IMR-90 (cell line): ENCODE results near the gene ISG20L2. TPM values are rescaled to one million over a fixed set of nuclear protein-coding genes. Genes with fewer than 3 reads are reported as not detected.

Experiments
- ATAC-seq: fragments of 200-7000 bp; cut with Tn5 transposase; 2 replicates; pipeline ENCODE4 v1.9.1; 2020; ENCODE audit warnings: low read depth, mild to moderate bottlenecking, moderate library complexity
- BruUV-seq: library from RNA; stranded (reverse); fragments of 400-500 nt; replicated peaks from 2 replicates; lab custom pipeline; 2021; lab: Mats Ljungman, UMichigan
- CTCF ChIA-PET: fragments of 300-600 bp; formaldehyde crosslinking; extraction: SDS; loops from one replicate; lab custom pipeline; 2021; ENCODE audit warnings: antibody characterized with exemption; lab: Yijun Ruan, JAX
- POLR2A ChIA-PET: fragments of 300-600 bp; sonication (Branson Sonifier 250); formaldehyde crosslinking; loops from one replicate; lab custom pipeline; 2022; ENCODE audit warnings: antibody characterized with exemption; ENCODE audit not compliant: unreplicated experiment; lab: Charles Lee
- DNase-seq: peaks from one replicate; pipeline ENCODE4 v3.0.0; 2013
- H2AFZ ChIP-seq: replicated peaks from 2 replicates; pipeline ENCODE3; 2013; ENCODE audit warnings: low read length, mild to moderate bottlenecking; ENCODE audit not compliant: poor library complexity
- H2AK5ac ChIP-seq: 2 replicates; pipeline ENCODE4 v1.6.1; 2013; ENCODE audit warnings: low read depth, low read length, inconsistent platforms
- H2AK9ac ChIP-seq: replicated peaks from 2 replicates; pipeline ENCODE3; 2013; ENCODE audit warnings: mild to moderate bottlenecking, low read depth, low read length, moderate library complexity; ENCODE audit not compliant: poor library complexity
- H2BK120ac ChIP-seq: 2 replicates; pipeline ENCODE4 v1.6.1; 2013; ENCODE audit warnings: low read depth, low read length, inconsistent platforms
- H2BK15ac ChIP-seq: 3 replicates; pipeline ENCODE4 v1.6.1; 2013; ENCODE audit warnings: low read depth, low read length, inconsistent platforms
- H2BK20ac ChIP-seq: 2 replicates; pipeline ENCODE4 v1.6.1; 2013; ENCODE audit warnings: low read depth, mild to moderate bottlenecking, inconsistent platforms, low read length, moderate library complexity
- H2BK5ac ChIP-seq: 2 replicates; pipeline ENCODE4 v1.6.1; 2013; ENCODE audit warnings: mild to moderate bottlenecking, low read depth, low read length, inconsistent platforms; ENCODE audit not compliant: poor library complexity, severe bottlenecking
- H3K14ac ChIP-seq: replicated peaks from 2 replicates; pipeline ENCODE4 v1.6.1; 2013; ENCODE audit warnings: low read depth, low read length, inconsistent platforms
- H3K18ac ChIP-seq: 2 replicates; pipeline ENCODE4 v1.6.1; 2013; ENCODE audit warnings: low read depth, low read length, control low read depth
- H3K23ac ChIP-seq: 2 replicates; pipeline ENCODE4 v1.6.1; 2013; ENCODE audit warnings: low read depth, low read length, inconsistent platforms
- H3K27ac ChIP-seq: 2 replicates; pipeline ENCODE4 v1.5.1; 2013; ENCODE audit warnings: mild to moderate bottlenecking, control low read depth, low read length; ENCODE audit not compliant: insufficient read depth
- H3K27me3 ChIP-seq: 2 replicates; pipeline ENCODE4 v1.6.1; 2013; ENCODE audit warnings: low read length; ENCODE audit not compliant: control insufficient read depth, insufficient read depth
- H3K36me3 ChIP-seq: 2 replicates; pipeline ENCODE4 v1.6.1; 2013; ENCODE audit warnings: low read length, mixed read lengths; ENCODE audit not compliant: control insufficient read depth, insufficient read depth
- H3K4ac ChIP-seq: 2 replicates; pipeline ENCODE4 v1.6.1; 2013; ENCODE audit warnings: low read depth, low read length, inconsistent platforms
- H3K4me1 ChIP-seq: 2 replicates; pipeline ENCODE4 v1.6.1; 2013; ENCODE audit warnings: low read length, mixed read lengths; ENCODE audit not compliant: control insufficient read depth, insufficient read depth
- H3K4me2 ChIP-seq: 2 replicates; pipeline ENCODE4 v1.6.1; 2013; ENCODE audit warnings: low read depth, mild to moderate bottlenecking, control low read depth, low read length, moderate library complexity
- H3K4me3 ChIP-seq: 2 replicates; pipeline ENCODE4 v1.5.1; 2013; ENCODE audit warnings: low read depth, mild to moderate bottlenecking, control low read depth, low read length, moderate library complexity; ENCODE audit not compliant: insufficient read depth
- H3K56ac ChIP-seq: 2 replicates; pipeline ENCODE4 v1.6.1; 2013; ENCODE audit warnings: low read length, inconsistent platforms; ENCODE audit not compliant: insufficient read depth; ENCODE audit errors: extremely low read depth
- H3K79me1 ChIP-seq, 2 experiments: 2 replicates each; pipeline ENCODE4 v1.6.1; 2013; ENCODE audit warnings: low read length in 2 of 2, inconsistent platforms in 1 of 2, low read depth in 1 of 2
- H3K9ac ChIP-seq: 2 replicates; pipeline ENCODE4 v1.6.1; 2013; ENCODE audit warnings: low read depth, low read length, control low read depth
- H3K9me1 ChIP-seq: 2 replicates; pipeline ENCODE4 v1.6.1; 2013; ENCODE audit warnings: low read length, inconsistent platforms; ENCODE audit not compliant: insufficient read depth
- H3K9me3 ChIP-seq: 2 replicates; pipeline ENCODE4 v1.6.1; 2013; ENCODE audit warnings: low read length; ENCODE audit not compliant: control insufficient read depth, insufficient read depth
- H4K20me1 ChIP-seq: 2 replicates; pipeline ENCODE4 v1.6.1; 2013; ENCODE audit warnings: low read length, inconsistent platforms; ENCODE audit not compliant: insufficient read depth
- H4K5ac ChIP-seq: 2 replicates; pipeline ENCODE4 v1.6.1; 2013; ENCODE audit warnings: mild to moderate bottlenecking, low read depth, low read length, control low read depth
- H4K8ac ChIP-seq, 2 experiments: 2 replicates each; pipeline ENCODE4 v1.6.1; 2013; ENCODE audit warnings: low read depth in 2 of 2, low read length in 2 of 2, control low read depth in 1 of 2, inconsistent platforms in 1 of 2
- H4K91ac ChIP-seq: 2 replicates; pipeline ENCODE4 v1.6.1; 2013; ENCODE audit warnings: low read depth, low read length, inconsistent platforms; ENCODE audit not compliant: insufficient read depth
- BHLHE40 ChIP-seq: fragments of 150-350 bp; IDR thresholded peaks from 2 replicates; pipeline ENCODE4 v1.6.1; 2016; ENCODE audit warnings: mild to moderate bottlenecking, low read depth, low read length
- CEBPB ChIP-seq: IDR thresholded peaks from 2 replicates; pipeline ENCODE4 v1.6.1; 2012; ENCODE audit warnings: low read depth, low read length, improper control_type of control experiment
- CHD1 ChIP-seq: IDR thresholded peaks from 2 replicates; pipeline ENCODE4 v1.6.1; 2012; ENCODE audit warnings: low read depth, low read length, improper control_type of control experiment
- ELK1 ChIP-seq: fragments of 150-350 bp; IDR thresholded peaks from 2 replicates; pipeline ENCODE4 v1.6.1; 2016; ENCODE audit warnings: low read depth, mild to moderate bottlenecking, low read length, moderate library complexity, borderline replicate concordance
- FOS ChIP-seq: fragments of 150-350 bp; IDR thresholded peaks from 2 replicates; pipeline ENCODE4 v1.6.1; 2016; ENCODE audit warnings: low read depth, low read length
- MAFK ChIP-seq: IDR thresholded peaks from 2 replicates; pipeline ENCODE4 v1.6.1; 2012; ENCODE audit warnings: low read depth, low read length, improper control_type of control experiment
- MAZ ChIP-seq: IDR thresholded peaks from 2 replicates; pipeline ENCODE4 v1.6.1; 2012; ENCODE audit warnings: low read depth, mild to moderate bottlenecking, low read length, improper control_type of control experiment, moderate library complexity, borderline replicate concordance
- MXI1 ChIP-seq: IDR thresholded peaks from 2 replicates; pipeline ENCODE4 v1.6.1; 2012; ENCODE audit warnings: low read depth, mild to moderate bottlenecking, low read length, moderate library complexity, borderline replicate concordance
- NFE2L2 ChIP-seq: fragments of 150-350 bp; IDR thresholded peaks from 2 replicates; pipeline ENCODE4 v1.6.1; 2016; ENCODE audit warnings: low read depth, mild to moderate bottlenecking, low read length
- POLR2A ChIP-seq: IDR thresholded peaks from 2 replicates; pipeline ENCODE4 v1.6.1; 2012; ENCODE audit warnings: mild to moderate bottlenecking, low read depth, low read length
- RAD21 ChIP-seq: IDR thresholded peaks from 2 replicates; pipeline ENCODE4 v1.6.1; 2012; ENCODE audit warnings: low read length, improper control_type of control experiment
- RCOR1 ChIP-seq: IDR thresholded peaks from 2 replicates; pipeline ENCODE4 v1.6.1; 2012; ENCODE audit warnings: mild to moderate bottlenecking, low read length, improper control_type of control experiment; ENCODE audit not compliant: insufficient replicate concordance
- SMC3 ChIP-seq: fragments of 150-350 bp; IDR thresholded peaks from 2 replicates; pipeline ENCODE4 v1.6.1; 2016; ENCODE audit warnings: low read depth, mild to moderate bottlenecking, antibody characterized with exemption, low read length, moderate library complexity
- WGBS, 2 experiments: methylation state at CpG; one replicate each; pipeline versions ENCODE4 v1.1.5 to v1.1.7; 2013; ENCODE audit warnings: missing lambda C conversion rate in 2 of 2; ENCODE audit not compliant: insufficient read length in 1 of 2; ENCODE audit errors: extremely low coverage in 2 of 2; 5-methylcytosine and 5-hydroxymethylcytosine counted together
- dilution Hi-C: fragments of 300-500 bp; cut with HindIII; formaldehyde crosslinking; loops from one replicate; pipeline ENCODE4 v1.14.3; 2018; ENCODE audit warnings: low sequenced_read_pairs; ENCODE audit not compliant: unreplicated experiment
- in situ Hi-C: fragments of 300-500 bp; cut with MboI; formaldehyde crosslinking; loops from 3 replicates; pipeline ENCODE4 v1.14.3; 2019; ENCODE audit warnings: low sequenced_read_pairs, inconsistent platforms, mixed read lengths
- intact Hi-C: fragments of 100-400 bp; cut with micrococcal nuclease; formaldehyde crosslinking; loops from 2 replicates; pipeline ENCODE4 v1.10.0; 2022
- polyA plus RNA-seq, 3 experiments: library from polyadenylated mRNA; depleted of rRNA; stranded (reverse); fragments of >200 nt; gene quantifications; 2 replicates each; pipeline ENCODE4 v1.2.3, GENCODE V29; 2012; ENCODE audit warnings: low replicate concordance in 1 of 3
- total RNA-seq: library from RNA; depleted of rRNA; stranded (reverse); fragments of >200 nt; gene quantifications from 2 replicates; pipeline ENCODE4 v1.2.3, GENCODE V29; 2012
- TF ChIP-seq, protein P1 (sequence below): conservative IDR thresholded peaks from 2 replicates; pipeline ENCODE4 v1.5.1; 2012; ENCODE audit warnings: mild to moderate bottlenecking, low read depth, low read length, improper control_type of control experiment

ISG20L2 gene
- total and polyA plus RNA-seq, 2 of the 4 experiments (the other 2 are of a cell fraction), result 17.0 to 27.3 TPM

DNA sequence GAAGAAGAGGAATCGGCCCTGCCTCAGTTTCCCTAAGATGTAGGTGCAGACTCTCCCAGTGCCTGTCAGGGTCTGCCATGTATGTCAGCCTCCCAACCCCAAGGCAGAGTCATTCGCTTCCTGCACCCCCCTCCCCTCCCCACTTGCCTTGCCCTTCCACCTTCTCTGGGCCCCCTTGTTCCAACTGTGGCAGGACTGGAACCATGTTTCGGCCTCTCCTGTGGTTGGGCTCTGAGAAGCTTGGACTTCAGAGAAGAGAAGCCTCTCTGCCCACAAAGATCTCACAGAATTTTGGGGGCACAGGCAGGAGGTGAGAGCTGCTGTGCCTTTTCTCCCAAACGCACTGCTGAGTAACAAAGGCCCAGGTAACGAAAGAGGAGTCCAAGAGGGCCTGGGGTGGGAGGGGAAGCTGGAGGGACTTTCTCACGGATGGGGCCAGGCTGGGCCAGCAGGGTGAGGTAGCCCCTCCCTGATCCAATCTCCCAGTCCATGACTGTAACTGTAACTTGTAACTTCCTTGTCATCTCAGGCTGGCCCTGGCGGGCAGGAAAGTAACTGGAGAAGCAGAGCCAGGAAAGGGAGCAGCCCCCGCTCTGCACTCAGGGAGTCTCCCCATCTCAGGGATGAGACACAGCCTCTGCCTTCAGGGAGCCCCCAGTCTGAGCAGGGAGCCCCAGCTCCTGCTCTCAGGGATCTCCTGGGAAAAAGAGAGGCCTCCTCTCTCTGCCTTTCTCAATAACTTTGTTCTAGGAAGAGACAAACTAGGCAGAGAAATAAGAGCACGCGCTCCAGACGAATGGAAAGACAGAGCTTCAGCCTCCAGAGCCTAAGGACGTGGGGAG lies 34.5 kb downstream of the ISG20L2 start:
- H2BK15ac ChIP-seq, result no peak overlapping the region
- H3K56ac ChIP-seq, result no peak overlapping the region
- no peak overlapping the region for H3K18ac ChIP-seq
- H3K4me1 ChIP-seq, result peaks cover 6% of the 10 kb centered on the region; the same call in 1 of the 2 replicates
- peaks cover 6% of the 10 kb centered on the region; the same call in 1 of the 2 replicates for H3K27me3 ChIP-seq
- no peak overlapping the region for H3K4ac ChIP-seq
- H2BK120ac ChIP-seq, result no peak overlapping the region
- ATAC-seq, result no peak
- H4K8ac ChIP-seq, result no peak overlapping the region
- DNase-seq, result no peak
- POLR2A ChIA-PET, result no interaction called here
- H3K9me1 ChIP-seq, result no peaks in the 10 kb centered on the region
- H2AFZ ChIP-seq, result no peak overlapping the region
- no peak overlapping the region for H2BK5ac ChIP-seq
- in situ Hi-C loops (loop anchor here (10.0 kb wide), 1 partner anchor 191 kb away; no protein-coding TSS in a partner anchor), intact Hi-C loops (loop anchor here (1.0 kb wide), 1 partner anchor 167 kb away; no protein-coding TSS in a partner anchor), dilution Hi-C loops (no loop called here)
- H3K79me1 ChIP-seq, result no peaks in the 10 kb centered on the region
- no peak overlapping the region for H2AK9ac ChIP-seq
- H3K4me2 ChIP-seq, result no peak overlapping the region
- BruUV-seq, result no TSS peak
- no peak overlapping the region for H4K91ac ChIP-seq
- H3K4me3 ChIP-seq, result no peak overlapping the region
- H3K23ac ChIP-seq, result no peak overlapping the region
- TF ChIP-seq MAFK (no peak), FOS (no peak), NFE2L2 (no peak), RAD21 (no peak), SMC3 (no peak), MXI1 (no peak), POLR2A (no peak), ELK1 (no peak), MAZ (no peak), RCOR1 (no peak), BHLHE40 (no peak), CHD1 (no peak), CEBPB (no peak)
- TF ChIP-seq, protein P1, sequence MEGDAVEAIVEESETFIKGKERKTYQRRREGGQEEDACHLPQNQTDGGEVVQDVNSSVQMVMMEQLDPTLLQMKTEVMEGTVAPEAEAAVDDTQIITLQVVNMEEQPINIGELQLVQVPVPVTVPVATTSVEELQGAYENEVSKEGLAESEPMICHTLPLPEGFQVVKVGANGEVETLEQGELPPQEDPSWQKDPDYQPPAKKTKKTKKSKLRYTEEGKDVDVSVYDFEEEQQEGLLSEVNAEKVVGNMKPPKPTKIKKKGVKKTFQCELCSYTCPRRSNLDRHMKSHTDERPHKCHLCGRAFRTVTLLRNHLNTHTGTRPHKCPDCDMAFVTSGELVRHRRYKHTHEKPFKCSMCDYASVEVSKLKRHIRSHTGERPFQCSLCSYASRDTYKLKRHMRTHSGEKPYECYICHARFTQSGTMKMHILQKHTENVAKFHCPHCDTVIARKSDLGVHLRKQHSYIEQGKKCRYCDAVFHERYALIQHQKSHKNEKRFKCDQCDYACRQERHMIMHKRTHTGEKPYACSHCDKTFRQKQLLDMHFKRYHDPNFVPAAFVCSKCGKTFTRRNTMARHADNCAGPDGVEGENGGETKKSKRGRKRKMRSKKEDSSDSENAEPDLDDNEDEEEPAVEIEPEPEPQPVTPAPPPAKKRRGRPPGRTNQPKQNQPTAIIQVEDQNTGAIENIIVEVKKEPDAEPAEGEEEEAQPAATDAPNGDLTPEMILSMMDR, result no peak
- CTCF ChIA-PET, result interaction anchor here (1.8 kb wide), 1 partner anchor 32 kb away, joined by 5 read pairs; no protein-coding TSS in a partner anchor
- H3K9me3 ChIP-seq, result no peaks in the 10 kb centered on the region
- H4K20me1 ChIP-seq, result no peaks in the 10 kb centered on the region
- H2AK5ac ChIP-seq, result no peak overlapping the region
- no peak overlapping the region for H3K9ac ChIP-seq
- H3K36me3 ChIP-seq, result no peaks in the 10 kb centered on the region
- H2BK20ac ChIP-seq, result no peak overlapping the region
- no peak overlapping the region for H4K5ac ChIP-seq
- WGBS, 2 experiments, result 89% methylated on average over 4 of the region's 12 CpGs; no CpG with 5 or more reads in 1 of the 2 experiments
- H3K27ac ChIP-seq, result no peak overlapping the region
- no peak overlapping the region for H3K14ac ChIP-seq
